ENCODE results near the gene EMC10. TPM values are rescaled to one million over a fixed set of nuclear protein-coding genes. Genes with fewer than 3 reads are reported as not detected.

EMC10 gene
- total RNA-seq, 1 donor from 2014 or later: 274 TPM

- Histone ChIP-seq H3K36me3 (ENCODE audit: control insufficient read depth, insufficient read depth, low read length) (no peaks in the 10 kb centered on the region), H3K27me3 (ENCODE audit: control insufficient read depth, insufficient read depth, low read length) (peaks cover 53% of the 10 kb centered on the region), H3K4me3 (ENCODE audit: low read depth, low read length) (no peak overlapping the region)
- no peak for TF ChIP-seq CTCF (IDR thresholded peaks at IDR 0.05; ENCODE audit: insufficient read depth, low read length, poor library complexity, severe bottlenecking)
- no peak for DNase-seq (ENCODE audit: low read depth)
Measured at GRCh38 chr19:50488389-50489194, 12.3 kb downstream of the EMC10 start.

DNA sequence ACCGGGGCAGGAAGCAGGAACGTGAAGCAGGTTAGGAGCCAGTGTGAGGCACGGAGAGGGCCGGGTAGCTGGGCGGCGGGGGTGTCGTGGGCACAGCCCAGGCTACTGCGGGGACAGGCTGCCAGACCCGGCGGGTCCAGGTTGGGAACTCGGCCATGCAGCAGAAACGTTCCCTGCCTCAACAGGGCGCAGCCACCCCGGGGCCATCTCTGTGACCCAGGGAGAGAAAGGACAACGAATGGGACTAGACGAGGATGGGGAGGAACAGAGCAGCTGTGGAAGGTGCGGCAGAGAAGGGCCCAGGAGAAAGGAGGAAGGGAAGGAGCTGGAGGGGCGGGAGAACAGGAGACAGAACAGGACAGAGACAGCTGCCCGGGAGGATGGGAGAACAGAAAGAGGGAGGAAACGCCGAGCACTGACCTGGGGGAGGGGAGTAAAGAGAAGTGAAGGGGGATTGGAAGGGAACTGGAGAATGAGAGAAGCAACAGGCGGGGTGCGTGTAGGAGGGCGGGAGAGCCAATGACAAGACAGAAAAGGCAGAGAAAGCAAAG is 13.2 kb downstream of the EMC10 start:
- Histone ChIP-seq H3K36me3 (ENCODE audit: control insufficient read depth, insufficient read depth, low read length) (no peaks in the 10 kb centered on the region), H3K4me3 (ENCODE audit: low read depth, low read length) (no peak overlapping the region), H3K27me3 (ENCODE audit: control insufficient read depth, insufficient read depth, low read length) (peaks cover 56% of the 10 kb centered on the region)
- TF ChIP-seq CTCF (IDR thresholded peaks at IDR 0.05; ENCODE audit: insufficient read depth, low read length, poor library complexity, severe bottlenecking): no peak
- DNase-seq (ENCODE audit: low read depth): no peak

- H3K27me3 ChIP-seq (ENCODE audit: control insufficient read depth, insufficient read depth, low read length): peaks cover 60% of the 10 kb centered on the region
- H3K36me3 ChIP-seq (ENCODE audit: control insufficient read depth, insufficient read depth, low read length): no peaks in the 10 kb centered on the region
- no peak overlapping the region for H3K4me3 ChIP-seq (ENCODE audit: low read depth, low read length)
- no peak for DNase-seq (ENCODE audit: low read depth)
- TF ChIP-seq CTCF (IDR thresholded peaks at IDR 0.05; ENCODE audit: insufficient read depth, low read length, poor library complexity, severe bottlenecking): no peak
Measured at GRCh38 chr19:50490411-50490811, 14.1 kb downstream of the EMC10 start.

DNA sequence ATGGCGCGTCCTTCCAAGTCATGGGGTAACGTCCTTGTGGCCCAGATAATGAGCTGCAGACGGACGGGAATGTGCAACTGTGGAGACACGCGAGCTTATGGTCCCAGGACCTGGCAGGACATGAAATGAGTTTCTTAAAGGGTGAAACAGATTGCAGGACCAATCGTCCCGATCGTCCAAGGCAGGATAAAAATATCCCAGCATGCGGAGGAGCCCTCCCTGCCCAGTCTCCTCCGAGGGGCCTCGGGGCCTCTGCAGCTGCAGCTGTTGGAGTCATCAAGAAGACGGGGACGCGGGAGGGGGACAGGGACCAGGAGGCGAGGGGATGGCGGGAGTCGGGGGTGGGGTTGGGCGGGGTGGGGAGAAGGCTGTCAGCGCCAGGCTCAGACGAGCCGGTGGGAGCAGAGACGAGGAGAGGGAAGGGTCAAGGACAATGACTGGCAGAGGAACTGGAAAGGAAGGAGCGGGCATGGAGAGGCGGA is 14.7 kb downstream of the EMC10 start:
- Histone ChIP-seq H3K36me3 (ENCODE audit: control insufficient read depth, insufficient read depth, low read length) (no peaks in the 10 kb centered on the region), H3K27me3 (ENCODE audit: control insufficient read depth, insufficient read depth, low read length) (peaks cover 60% of the 10 kb centered on the region), H3K4me3 (ENCODE audit: low read depth, low read length) (no peak overlapping the region)
- TF ChIP-seq CTCF (IDR thresholded peaks at IDR 0.05; ENCODE audit: insufficient read depth, low read length, poor library complexity, severe bottlenecking): no peak
- DNase-seq (ENCODE audit: low read depth): no peak

GRCh38 chr19:50492303-50493052 is 16.2 kb downstream of the EMC10 start:
- H3K27me3 ChIP-seq (ENCODE audit: control insufficient read depth, insufficient read depth, low read length): peaks cover 58% of the 10 kb centered on the region
- H3K36me3 ChIP-seq (ENCODE audit: control insufficient read depth, insufficient read depth, low read length): no peaks in the 10 kb centered on the region
- no peak for TF ChIP-seq CTCF (IDR thresholded peaks at IDR 0.05; ENCODE audit: insufficient read depth, low read length, poor library complexity, severe bottlenecking)
- no peak overlapping the region for H3K4me3 ChIP-seq (ENCODE audit: low read depth, low read length)
- no peak for DNase-seq (ENCODE audit: low read depth)

Measured in kidney epithelial cell (primary cell).